M059J (cell line): ENCODE data around the gene NKX2-3. TPM values are rescaled to one million over a fixed set of nuclear protein-coding genes. Genes with fewer than 3 reads are reported as not detected.
A peak's percentile ranks its signal among the peaks of the same experiment; 100 is the strongest.

ENCODE experiments used
- DNase-seq: peaks from one replicate; pipeline ENCODE4 v3.0.0-alpha.2; 2012; ENCODE audit warnings: low read depth
- total RNA-seq: library from RNA; depleted of rRNA; stranded (reverse); fragments of >200 nt; shearing (Covaris generic); gene quantifications from 2 replicates; pipeline ENCODE4 v1.2.3, GENCODE V29; 2014

NKX2-3 gene
- total RNA-seq, 1 experiment from 2014 or later = 0.12 TPM

- DNase-seq = no peak
Measured at GRCh38 chr10:99537989-99538917, 5.5 kb downstream of the NKX2-3 start.

DNA sequence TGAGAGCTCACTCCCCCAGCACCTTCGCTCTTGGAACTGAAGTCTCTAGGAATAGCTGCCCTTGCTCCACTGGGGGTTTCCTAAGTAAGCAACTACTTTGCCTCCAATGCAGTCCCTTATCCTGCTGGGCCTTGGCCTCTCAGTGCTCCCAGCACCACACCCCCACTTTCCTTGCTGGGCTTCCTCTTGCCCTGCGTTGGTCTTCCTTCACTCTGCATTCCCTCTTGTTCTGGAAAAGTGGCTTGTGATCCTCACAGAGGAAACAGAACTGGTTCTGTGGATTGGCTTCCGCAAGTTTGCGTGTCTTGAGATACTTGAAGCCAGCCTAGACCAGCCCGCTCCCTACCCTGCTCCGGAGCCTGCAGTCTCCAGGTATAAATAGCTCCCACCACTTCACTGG lies 6.4 kb downstream of the NKX2-3 start:
- no peak for DNase-seq

DNA sequence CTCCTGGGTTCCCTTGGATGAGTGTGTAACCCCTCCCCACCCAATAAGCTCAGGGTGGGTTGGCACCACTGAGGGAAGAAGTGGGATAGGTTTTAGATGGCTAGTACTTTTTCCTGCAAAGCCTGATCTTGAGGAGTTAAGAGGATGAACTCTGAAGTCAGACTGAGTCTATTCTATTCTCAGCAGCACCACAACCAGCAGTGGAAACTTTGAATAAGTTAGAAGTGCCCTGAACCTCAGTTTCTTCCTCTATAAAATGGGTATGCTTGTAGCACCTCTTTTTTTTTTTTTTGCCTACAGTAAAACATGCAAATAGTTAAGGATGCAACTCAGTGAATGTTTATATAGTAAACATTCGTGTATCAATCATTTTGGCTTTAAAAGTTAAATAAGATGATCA lies 7.1 kb downstream of the NKX2-3 start:
- no peak for DNase-seq

DNA sequence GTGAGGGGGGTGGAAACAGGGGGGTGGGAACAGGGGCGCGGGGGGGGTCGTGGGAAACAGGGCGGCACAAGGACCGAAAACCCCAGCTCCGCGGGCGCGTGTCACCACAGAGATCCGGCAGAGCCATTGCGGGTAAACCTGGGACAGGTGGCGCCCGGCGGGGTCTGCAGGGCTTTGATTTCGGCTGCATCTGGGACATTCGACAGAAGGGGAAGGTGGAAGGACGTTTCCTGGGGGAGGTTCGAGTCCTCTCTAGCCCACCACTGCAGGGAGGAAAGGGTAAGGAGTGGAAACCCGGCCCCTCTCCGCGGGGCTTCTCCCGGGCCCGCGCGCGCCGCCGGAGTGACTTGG lies 7.5 kb downstream of the NKX2-3 start:
- no peak for DNase-seq

DNA sequence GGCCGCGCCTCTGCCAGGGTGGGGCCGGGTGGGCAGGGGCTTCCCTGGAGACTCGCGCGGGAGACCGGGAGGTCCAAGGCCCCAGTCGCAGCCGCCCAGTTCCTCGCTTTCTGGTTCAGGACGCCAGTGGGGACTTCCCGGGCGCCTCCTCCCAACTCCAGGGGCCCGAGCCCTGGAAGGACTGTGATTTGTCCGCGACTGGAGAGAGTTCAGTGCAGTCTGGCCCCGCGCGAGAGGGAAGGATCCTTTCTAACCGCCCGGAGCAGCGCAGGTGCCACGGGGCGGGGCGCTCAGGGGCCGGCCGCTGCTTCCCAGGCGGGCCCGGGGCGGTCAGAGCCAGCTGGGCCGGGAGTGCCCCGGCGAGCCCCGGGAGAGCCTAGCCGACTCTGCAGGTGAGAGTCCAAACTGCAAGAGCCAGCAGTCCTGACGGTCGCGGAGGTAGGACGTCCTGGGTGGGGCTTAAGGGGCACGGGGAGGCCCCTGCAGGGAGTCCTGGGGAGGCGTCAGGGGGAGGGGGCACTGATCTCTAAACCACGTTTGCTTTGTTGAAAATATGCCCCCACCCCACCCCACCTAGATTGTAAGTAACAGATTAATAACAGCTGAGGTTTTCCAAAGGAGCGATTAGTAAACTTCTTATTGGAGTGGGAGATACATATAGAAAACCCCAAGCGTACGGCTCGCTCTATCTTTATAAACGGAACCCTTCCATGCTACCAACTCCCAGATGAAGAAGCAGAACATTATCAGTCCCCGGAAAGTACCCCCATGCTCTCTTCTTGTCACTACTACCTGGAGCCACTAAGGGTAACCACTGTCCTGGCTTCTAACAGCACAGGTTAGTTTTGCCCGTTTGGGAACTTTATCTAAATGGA lies 8.2 kb downstream of the NKX2-3 start:
- DNase-seq = no peak

GRCh38 chr10:99544322-99544721 lies 11.6 kb downstream of the NKX2-3 start:
- DNase-seq = no peak

DNA sequence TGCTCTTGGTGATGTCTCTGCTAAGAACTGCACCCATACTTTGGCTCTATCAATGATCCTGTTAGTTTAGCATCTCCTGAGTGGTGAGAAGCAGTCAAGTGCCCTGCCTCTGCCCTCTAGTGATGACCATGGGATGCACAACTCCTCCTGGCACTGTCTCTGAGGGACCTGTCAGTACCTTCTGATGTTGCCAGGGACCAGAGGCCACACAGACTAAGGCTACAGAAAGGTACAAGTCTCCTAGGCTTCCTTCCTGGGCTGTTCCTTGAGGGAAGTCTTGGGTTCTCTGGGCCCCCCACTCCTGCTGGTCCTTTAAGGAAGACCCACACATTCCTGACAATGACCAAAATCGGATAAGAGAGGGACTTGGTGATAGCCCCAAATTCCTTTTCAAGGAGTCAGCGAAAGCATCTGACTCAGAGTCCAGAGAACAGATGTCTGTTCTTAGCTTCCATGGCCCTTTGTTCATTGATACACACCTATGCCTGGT lies 15.3 kb downstream of the NKX2-3 start:
- DNase-seq = peak; percentile 65

- DNase-seq = peak; percentile 87
Measured at GRCh38 chr10:99551158-99551557, 18.4 kb downstream of the NKX2-3 start.

DNA sequence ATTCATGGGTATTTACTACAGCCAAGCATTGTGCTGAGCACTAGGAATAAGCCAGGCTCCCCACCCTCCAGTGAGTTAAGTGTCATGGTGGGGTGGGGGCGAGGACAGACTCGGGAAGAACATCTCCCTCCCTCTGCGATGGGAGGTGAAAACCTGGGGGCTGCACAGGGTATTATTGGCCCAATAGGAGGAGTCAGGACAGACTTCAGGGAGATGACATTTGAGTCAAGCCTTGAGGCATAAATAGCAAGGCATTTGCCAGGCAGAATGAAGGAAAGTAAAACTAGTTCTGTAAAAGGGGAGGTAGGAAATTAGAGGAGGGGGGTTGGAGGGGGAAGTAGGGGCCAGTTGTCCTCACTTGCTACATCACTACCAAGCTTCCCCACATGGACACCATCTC lies 18.9 kb downstream of the NKX2-3 start:
- no peak for DNase-seq

- DNase-seq = no peak
Measured at GRCh38 chr10:99555371-99555770, 22.6 kb downstream of the NKX2-3 start.

DNA sequence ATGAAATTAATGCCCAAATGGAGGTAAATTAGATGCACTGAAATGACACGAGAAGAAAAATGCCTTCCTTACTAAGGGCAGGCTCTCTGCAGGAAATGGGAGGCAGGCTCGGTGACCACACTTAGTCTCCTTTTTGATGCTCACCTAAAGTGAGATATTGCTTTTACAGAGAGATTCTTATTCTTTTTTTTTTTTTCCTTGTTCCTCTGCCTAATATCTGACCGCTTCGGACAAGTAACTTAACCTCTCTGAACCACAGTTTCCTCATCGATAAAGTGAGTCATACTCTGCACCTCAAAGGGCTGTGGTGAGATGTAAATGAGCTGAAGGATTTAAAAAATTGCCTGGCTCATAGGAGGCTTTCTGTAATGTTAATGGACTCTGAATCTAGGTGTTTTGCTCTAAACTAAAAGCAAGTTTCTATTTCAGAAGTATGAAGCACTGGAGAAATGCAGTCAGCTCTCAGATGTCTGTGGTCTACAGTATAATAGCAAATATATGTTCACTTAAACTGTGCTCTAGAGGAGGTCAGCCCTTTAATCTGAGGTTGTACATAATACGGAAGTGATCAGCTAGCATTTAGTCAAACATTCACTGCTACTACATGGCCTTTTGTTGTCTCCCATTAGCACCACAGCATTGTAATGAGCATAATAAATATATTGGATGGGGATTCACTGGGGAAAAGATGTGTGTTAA lies 23.2 kb downstream of the NKX2-3 start:
- no peak for DNase-seq

DNA sequence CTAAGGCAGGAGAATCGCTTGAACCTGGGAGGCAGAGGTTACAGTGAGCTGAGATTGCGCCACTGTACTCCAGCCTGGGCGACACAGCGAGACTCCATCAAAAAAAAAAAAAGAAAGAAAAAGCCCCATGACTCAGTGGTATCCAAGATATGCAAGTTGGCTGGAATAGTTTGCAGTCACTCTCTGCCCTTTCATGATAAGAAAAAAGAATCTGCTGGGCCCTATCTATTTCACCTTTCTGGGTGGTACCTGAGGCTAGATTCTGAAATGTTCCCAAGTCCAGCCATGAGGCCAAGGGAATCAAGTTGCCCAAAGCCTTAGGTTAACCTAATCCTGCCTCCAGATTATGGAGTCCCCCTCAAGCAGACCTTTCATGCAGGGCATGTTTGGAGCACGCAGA lies 24.3 kb downstream of the NKX2-3 start:
- DNase-seq = no peak

GRCh38 chr10:99558708-99559107 lies 26.0 kb downstream of the NKX2-3 start:
- no peak for DNase-seq

GRCh38 chr10:99560277-99561126 lies 27.8 kb downstream of the NKX2-3 start:
- peak; percentile 67 for DNase-seq

GRCh38 chr10:99562631-99563030 lies 29.9 kb downstream of the NKX2-3 start:
- DNase-seq = no peak

- no peak for DNase-seq
Measured at GRCh38 chr10:99564361-99564760, 31.6 kb downstream of the NKX2-3 start.

DNA sequence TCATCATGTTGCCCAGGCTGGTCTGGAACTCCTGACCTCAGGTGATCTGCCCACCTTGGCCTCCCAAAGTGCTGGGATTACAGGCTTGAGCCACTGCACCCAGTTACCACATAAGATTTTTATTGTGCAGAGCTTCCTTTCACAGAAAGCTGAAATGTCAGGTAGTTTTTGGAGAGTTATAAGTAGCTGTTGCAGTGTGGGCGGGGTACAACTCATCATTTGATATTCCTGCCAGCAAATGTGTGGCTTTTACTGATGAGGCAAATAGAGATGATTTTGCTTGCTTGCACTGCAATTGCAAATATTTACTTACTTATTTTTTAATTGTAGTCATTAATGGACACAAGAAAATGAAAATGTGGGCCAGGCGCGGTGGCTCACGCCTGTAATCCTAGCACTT lies 32.4 kb downstream of the NKX2-3 start:
- no peak for DNase-seq

- DNase-seq = no peak
Measured at GRCh38 chr10:99569253-99569939, 36.7 kb downstream of the NKX2-3 start.

- DNase-seq = no peak
Measured at GRCh38 chr10:99569961-99570360, 37.2 kb downstream of the NKX2-3 start.

GRCh38 chr10:99571816-99572215 lies 39.1 kb downstream of the NKX2-3 start:
- DNase-seq = no peak
